Measurements from ENCODE around the gene SLAMF9.

The SLAMF9 gene

DNA sequence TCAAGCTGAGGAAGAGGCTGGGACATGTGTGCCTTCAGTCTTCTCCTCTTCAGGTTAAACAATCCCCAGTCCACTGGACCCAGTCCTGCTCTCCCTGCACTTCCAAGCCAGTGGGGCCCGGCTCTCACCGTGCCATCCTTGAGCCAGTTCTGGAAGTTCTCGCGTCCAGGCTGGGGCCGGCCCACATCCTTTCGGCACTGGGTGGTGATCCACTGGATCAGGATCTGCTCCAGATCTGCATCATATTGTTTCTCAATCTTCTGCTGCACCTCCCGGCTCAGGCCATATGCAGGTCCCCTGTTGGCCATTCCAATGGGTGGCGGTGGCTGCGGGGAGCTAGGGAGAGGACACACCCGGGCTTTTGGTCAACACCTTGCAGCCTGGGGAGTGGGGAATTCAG, 33.8 kb downstream of the SLAMF9 start:
- no peaks in the 10 kb centered on the region for H3K9me3 ChIP-seq (ENCODE audit: control insufficient read depth, low read length)
- H3K36me3 ChIP-seq (ENCODE audit: control insufficient read depth, insufficient read depth, low read length) = peaks cover 57% of the 10 kb centered on the region
- H3K27ac ChIP-seq (ENCODE audit: low read depth, low read length, severe bottlenecking) = no peak overlapping the region
- H3K4me1 ChIP-seq (ENCODE audit: control insufficient read depth, insufficient read depth, low read length, poor library complexity, severe bottlenecking) = peaks cover 70% of the 10 kb centered on the region
- no peak overlapping the region for H3K4me3 ChIP-seq (ENCODE audit: extremely low read depth, insufficient read depth, low read length, poor library complexity, severe bottlenecking)
- 95 to 97% methylated on average over 10 of the region's 10 CpGs for WGBS, 2 experiments (ENCODE audit: insufficient coverage in 2 of 2)

DNA sequence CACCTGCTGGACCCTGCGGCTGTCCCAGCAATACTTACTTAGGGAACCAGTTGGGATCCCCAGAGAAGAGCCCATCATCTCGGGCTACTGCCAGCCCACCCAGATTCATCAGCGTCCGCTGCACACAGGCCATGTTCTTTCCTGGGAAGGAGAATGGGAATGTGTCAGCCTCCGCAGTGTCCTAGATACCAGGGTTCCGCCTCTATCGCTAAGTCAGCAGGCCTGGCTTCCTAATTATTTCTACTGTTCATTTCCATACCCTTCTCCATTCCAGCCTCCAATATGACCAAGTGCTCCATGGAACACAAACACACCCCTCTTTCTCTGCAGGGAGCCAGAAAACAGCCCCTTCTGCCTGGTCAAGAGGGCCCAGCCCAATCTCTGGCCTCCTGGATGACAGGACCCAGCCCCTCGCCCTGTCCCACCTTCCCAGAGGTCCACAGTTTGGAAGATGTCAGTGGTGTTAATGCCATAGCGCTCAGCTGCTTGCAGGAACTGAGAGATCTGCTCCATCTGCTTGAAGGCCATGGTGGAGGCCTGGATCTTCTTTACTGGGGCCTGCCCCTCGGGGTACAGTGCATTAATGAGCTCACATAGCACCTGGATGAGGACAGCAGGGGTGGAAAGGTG, 34.7 kb downstream of the SLAMF9 start:
- H3K36me3 ChIP-seq (ENCODE audit: control insufficient read depth, insufficient read depth, low read length) = peaks cover 57% of the 10 kb centered on the region
- WGBS, 2 experiments (ENCODE audit: insufficient coverage in 2 of 2) = 94 to 95% methylated on average over 3 to 10 of the region's 10 CpGs
- H3K27ac ChIP-seq (ENCODE audit: low read depth, low read length, severe bottlenecking) = no peak overlapping the region
- peaks cover 72% of the 10 kb centered on the region for H3K4me1 ChIP-seq (ENCODE audit: control insufficient read depth, insufficient read depth, low read length, poor library complexity, severe bottlenecking)
- H3K9me3 ChIP-seq (ENCODE audit: control insufficient read depth, low read length) = no peaks in the 10 kb centered on the region
- H3K4me3 ChIP-seq (ENCODE audit: extremely low read depth, insufficient read depth, low read length, poor library complexity, severe bottlenecking) = no peak overlapping the region

GRCh38 chr1:159918352-159919200, 35.5 kb downstream of the SLAMF9 start:
- Histone ChIP-seq H3K4me3 (ENCODE audit: extremely low read depth, insufficient read depth, low read length, poor library complexity, severe bottlenecking) (no peak overlapping the region), H3K9me3 (ENCODE audit: control insufficient read depth, low read length) (no peaks in the 10 kb centered on the region), H3K27ac (ENCODE audit: low read depth, low read length, severe bottlenecking) (no peak overlapping the region), H3K4me1 (ENCODE audit: control insufficient read depth, insufficient read depth, low read length, poor library complexity, severe bottlenecking) (peaks cover 77% of the 10 kb centered on the region), H3K36me3 (ENCODE audit: control insufficient read depth, insufficient read depth, low read length) (peaks cover 57% of the 10 kb centered on the region)
- 96 to 98% methylated on average over 8 to 12 of the region's 13 CpGs for WGBS, 2 experiments (ENCODE audit: insufficient coverage in 2 of 2)

GRCh38 chr1:159917533-159918351, 36.3 kb downstream of the SLAMF9 start:
- Histone ChIP-seq H3K36me3 (ENCODE audit: control insufficient read depth, insufficient read depth, low read length) (peaks cover 53% of the 10 kb centered on the region), H3K27ac (ENCODE audit: low read depth, low read length, severe bottlenecking) (no peak overlapping the region), H3K9me3 (ENCODE audit: control insufficient read depth, low read length) (no peaks in the 10 kb centered on the region), H3K4me1 (ENCODE audit: control insufficient read depth, insufficient read depth, low read length, poor library complexity, severe bottlenecking) (peaks cover 76% of the 10 kb centered on the region), H3K4me3 (ENCODE audit: extremely low read depth, insufficient read depth, low read length, poor library complexity, severe bottlenecking) (no peak overlapping the region)
- 88 to 93% methylated on average over 4 of the region's 5 CpGs for WGBS, 2 experiments (ENCODE audit: insufficient coverage in 2 of 2)

GRCh38 chr1:159916242-159917051, 37.6 kb downstream of the SLAMF9 start:
- Histone ChIP-seq H3K4me1 (ENCODE audit: control insufficient read depth, insufficient read depth, low read length, poor library complexity, severe bottlenecking) (peaks cover 77% of the 10 kb centered on the region), H3K36me3 (ENCODE audit: control insufficient read depth, insufficient read depth, low read length) (peaks cover 41% of the 10 kb centered on the region), H3K9me3 (ENCODE audit: control insufficient read depth, low read length) (no peaks in the 10 kb centered on the region), H3K27ac (ENCODE audit: low read depth, low read length, severe bottlenecking) (peak overlapping the region; percentile 92), H3K4me3 (ENCODE audit: extremely low read depth, insufficient read depth, low read length, poor library complexity, severe bottlenecking) (no peak overlapping the region)
- WGBS, 2 experiments (ENCODE audit: insufficient coverage in 2 of 2) = 50 to 65% methylated on average over 5 to 8 of the region's 9 CpGs

GRCh38 chr1:159915571-159916241, 38.3 kb downstream of the SLAMF9 start:
- Histone ChIP-seq H3K27ac (ENCODE audit: low read depth, low read length, severe bottlenecking) (peak overlapping the region; percentile 92), H3K9me3 (ENCODE audit: control insufficient read depth, low read length) (no peaks in the 10 kb centered on the region), H3K4me3 (ENCODE audit: extremely low read depth, insufficient read depth, low read length, poor library complexity, severe bottlenecking) (no peak overlapping the region), H3K4me1 (ENCODE audit: control insufficient read depth, insufficient read depth, low read length, poor library complexity, severe bottlenecking) (peaks cover 77% of the 10 kb centered on the region), H3K36me3 (ENCODE audit: control insufficient read depth, insufficient read depth, low read length) (peaks cover 34% of the 10 kb centered on the region)
- WGBS, 2 experiments (ENCODE audit: insufficient coverage in 2 of 2) = 71 to 100% methylated on average over 1 to 5 of the region's 5 CpGs

- H3K4me3 ChIP-seq (ENCODE audit: extremely low read depth, insufficient read depth, low read length, poor library complexity, severe bottlenecking) = no peak overlapping the region
- no peaks in the 10 kb centered on the region for H3K9me3 ChIP-seq (ENCODE audit: control insufficient read depth, low read length)
- peaks cover 21% of the 10 kb centered on the region for H3K36me3 ChIP-seq (ENCODE audit: control insufficient read depth, insufficient read depth, low read length)
- H3K4me1 ChIP-seq (ENCODE audit: control insufficient read depth, insufficient read depth, low read length, poor library complexity, severe bottlenecking) = peaks cover 77% of the 10 kb centered on the region
- no peak overlapping the region for H3K27ac ChIP-seq (ENCODE audit: low read depth, low read length, severe bottlenecking)
- 91 to 92% methylated on average over 9 of the region's 10 CpGs for WGBS, 2 experiments (ENCODE audit: insufficient coverage in 2 of 2)
Measured at GRCh38 chr1:159914252-159915018, 39.6 kb downstream of the SLAMF9 start.

DNA sequence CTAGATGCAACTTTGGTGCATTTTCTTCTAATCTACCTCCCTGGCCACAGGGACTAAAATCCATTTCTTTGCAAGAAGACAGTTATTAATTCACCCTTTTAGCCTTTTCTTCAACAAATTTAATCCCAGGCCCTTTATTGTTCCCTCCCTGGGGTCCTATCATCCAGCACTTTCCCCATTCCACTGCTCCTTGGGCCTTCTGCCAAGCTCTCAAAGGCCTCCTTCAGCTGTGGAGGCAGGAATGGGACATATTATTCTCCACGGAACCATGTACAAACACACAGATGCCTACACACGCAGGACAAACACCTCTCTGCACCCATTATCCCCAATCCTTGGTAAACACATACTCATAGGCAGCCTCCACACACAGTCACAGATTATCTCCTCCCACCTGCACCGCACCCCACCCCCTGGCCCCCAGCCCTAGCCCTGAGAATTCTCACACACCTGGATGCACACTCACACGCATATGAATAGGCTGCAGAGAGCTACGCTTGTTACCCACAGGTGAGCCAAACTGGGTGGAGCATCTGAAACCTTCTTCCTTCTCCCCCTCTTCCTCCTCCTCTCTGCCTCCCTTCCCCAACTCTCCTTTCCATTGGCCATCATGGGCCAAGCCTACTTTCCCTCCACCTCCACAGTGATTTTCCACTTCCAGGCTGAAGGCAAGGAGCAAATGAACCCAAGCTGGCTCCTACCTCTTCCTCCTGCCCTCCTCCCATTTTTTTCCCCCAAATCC, 40.4 kb downstream of the SLAMF9 start:
- Histone ChIP-seq H3K4me1 (ENCODE audit: control insufficient read depth, insufficient read depth, low read length, poor library complexity, severe bottlenecking) (peaks cover 78% of the 10 kb centered on the region), H3K9me3 (ENCODE audit: control insufficient read depth, low read length) (no peaks in the 10 kb centered on the region), H3K4me3 (ENCODE audit: extremely low read depth, insufficient read depth, low read length, poor library complexity, severe bottlenecking) (no peak overlapping the region), H3K27ac (ENCODE audit: low read depth, low read length, severe bottlenecking) (no peak overlapping the region), H3K36me3 (ENCODE audit: control insufficient read depth, insufficient read depth, low read length) (peaks cover 13% of the 10 kb centered on the region)
- 91 to 92% methylated on average over 4 of the region's 5 CpGs for WGBS, 2 experiments (ENCODE audit: insufficient coverage in 2 of 2)
